Activated B cell treated with CpG ODN at 0.5 μM for 24 hours (primary cell): Measurements from ENCODE around the gene NUDT1. TPM values are rescaled to one million over a fixed set of nuclear protein-coding genes. Genes with fewer than 3 reads are reported as not detected.

ENCODE experiments used
- ATAC-seq: fragments of 200-7000 bp; cut with Tn5 transposase; one replicate; pipeline ENCODE4 v1.10.0; 2021; ENCODE audit warnings: low read depth, mild to moderate bottlenecking, moderate library complexity
- CTCF ChIA-PET: fragments of 350-600 bp; sonication (Branson Sonifier 250); formaldehyde crosslinking; loops from one replicate; lab custom pipeline; 2021; ENCODE audit warnings: antibody characterized with exemption; lab: Charles Lee
- POLR2A ChIA-PET: fragments of 350-600 bp; sonication (Branson Sonifier 250); formaldehyde crosslinking; loops from one replicate; lab custom pipeline; 2021; ENCODE audit warnings: antibody characterized with exemption; lab: Charles Lee
- DNase-seq: peaks from one replicate; pipeline ENCODE4 v3.0.0; 2022
- H3K27ac Mint-ChIP-seq: one replicate; pipeline ENCODE4 v1.8.0; 2020; ENCODE audit warnings: mixed read lengths
- H3K27me3 Mint-ChIP-seq: one replicate; pipeline ENCODE4 v1.8.0; 2021; ENCODE audit warnings: mixed read lengths
- H3K36me3 Mint-ChIP-seq: one replicate; pipeline ENCODE4 v1.8.0; 2021; ENCODE audit warnings: low read depth, mixed read lengths
- H3K4me1 Mint-ChIP-seq: one replicate; pipeline ENCODE4 v1.8.0; 2021; ENCODE audit warnings: mixed read lengths
- H3K4me3 Mint-ChIP-seq: one replicate; pipeline ENCODE4 v1.8.0; 2020; ENCODE audit warnings: mild to moderate bottlenecking, mixed read lengths
- H3K9me3 Mint-ChIP-seq: one replicate; pipeline ENCODE4 v1.8.0; 2020; ENCODE audit warnings: mixed read lengths
- intact Hi-C: fragments of 100-400 bp; cut with micrococcal nuclease; formaldehyde crosslinking; loops from one replicate; pipeline ENCODE4 v1.15.1; 2024
- total RNA-seq: library from RNA; stranded (reverse); gene quantifications from 2 replicates; pipeline ENCODE4 v1.2.3, GENCODE V29; 2022
- TF ChIP-seq, protein P1 (sequence below): fragments of 200-600 bp; IDR thresholded peaks from one replicate; pipeline ENCODE4 v1.8.0; 2022; ENCODE audit warnings: antibody characterized with exemption, mild to moderate bottlenecking

NUDT1 gene
- total RNA-seq, 1 donor from 2014 or later, result 38.0 TPM

DNA sequence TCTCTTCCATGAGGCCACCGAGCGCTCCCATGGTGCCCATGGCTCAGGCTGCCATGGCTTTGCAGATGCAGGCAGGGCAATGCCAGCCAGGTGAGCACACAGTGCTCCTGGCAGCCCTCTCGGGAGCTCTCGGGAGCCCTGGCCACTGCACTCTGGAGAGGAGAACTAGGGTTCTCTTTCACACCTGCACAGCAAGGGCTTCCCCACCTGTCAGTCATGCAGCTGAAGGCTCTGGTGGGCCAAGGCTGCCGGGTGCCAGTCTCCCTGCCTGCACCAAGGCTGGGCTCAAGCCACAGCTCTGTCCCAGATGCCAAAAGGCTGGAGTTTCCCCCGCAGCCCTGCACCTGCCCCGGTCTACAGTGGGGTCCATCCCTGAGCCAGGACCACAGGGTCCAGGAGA is 32.6 kb downstream of the NUDT1 start:
- TF ChIP-seq, protein P1, sequence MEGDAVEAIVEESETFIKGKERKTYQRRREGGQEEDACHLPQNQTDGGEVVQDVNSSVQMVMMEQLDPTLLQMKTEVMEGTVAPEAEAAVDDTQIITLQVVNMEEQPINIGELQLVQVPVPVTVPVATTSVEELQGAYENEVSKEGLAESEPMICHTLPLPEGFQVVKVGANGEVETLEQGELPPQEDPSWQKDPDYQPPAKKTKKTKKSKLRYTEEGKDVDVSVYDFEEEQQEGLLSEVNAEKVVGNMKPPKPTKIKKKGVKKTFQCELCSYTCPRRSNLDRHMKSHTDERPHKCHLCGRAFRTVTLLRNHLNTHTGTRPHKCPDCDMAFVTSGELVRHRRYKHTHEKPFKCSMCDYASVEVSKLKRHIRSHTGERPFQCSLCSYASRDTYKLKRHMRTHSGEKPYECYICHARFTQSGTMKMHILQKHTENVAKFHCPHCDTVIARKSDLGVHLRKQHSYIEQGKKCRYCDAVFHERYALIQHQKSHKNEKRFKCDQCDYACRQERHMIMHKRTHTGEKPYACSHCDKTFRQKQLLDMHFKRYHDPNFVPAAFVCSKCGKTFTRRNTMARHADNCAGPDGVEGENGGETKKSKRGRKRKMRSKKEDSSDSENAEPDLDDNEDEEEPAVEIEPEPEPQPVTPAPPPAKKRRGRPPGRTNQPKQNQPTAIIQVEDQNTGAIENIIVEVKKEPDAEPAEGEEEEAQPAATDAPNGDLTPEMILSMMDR, result no peak
- Mint-ChIP-seq H3K4me3 (no peak overlapping the region), H3K9me3 (no peaks in the 10 kb centered on the region), H3K27me3 (no peaks in the 10 kb centered on the region), H3K27ac (no peak overlapping the region), H3K36me3 (peaks cover 67% of the 10 kb centered on the region), H3K4me1 (peaks cover 4% of the 10 kb centered on the region)
- POLR2A ChIA-PET, result interaction anchor here (0.8 kb wide), 1 partner anchor 39 kb away, joined by 4 read pairs; no protein-coding TSS in a partner anchor
- ATAC-seq (no peak), DNase-seq (no peak)
- intact Hi-C loops, result no loop called here
- CTCF ChIA-PET, result no interaction called here

DNA sequence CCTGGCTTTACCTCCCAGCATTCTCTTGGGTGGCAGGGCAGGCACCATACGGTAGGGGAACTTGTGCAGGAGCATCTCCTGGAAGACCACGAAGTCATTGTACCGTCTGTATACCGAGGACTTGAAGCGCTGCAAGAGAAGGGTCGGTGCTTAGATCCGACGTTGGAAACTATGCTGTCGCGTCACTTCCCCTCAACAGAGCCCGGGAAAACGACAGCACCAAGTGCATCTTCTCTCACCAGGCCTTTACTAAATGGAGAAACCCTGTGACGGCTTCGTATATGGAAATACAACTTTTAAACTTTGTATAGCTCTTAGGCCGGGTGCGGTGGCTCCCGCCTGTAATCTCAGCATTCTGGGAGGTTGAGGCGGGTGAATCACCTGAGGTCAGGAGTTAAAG is 33.1 kb downstream of the NUDT1 start:
- TF ChIP-seq, protein P1, result no peak
- ChIA-PET CTCF (no interaction called here), POLR2A (interaction anchor here (0.6 kb wide), 2 partner anchors 13 to 781 kb away, joined by 3 to 4 read pairs; no protein-coding TSS in a partner anchor)
- Mint-ChIP-seq H3K27ac (no peak overlapping the region), H3K4me3 (no peak overlapping the region), H3K27me3 (no peaks in the 10 kb centered on the region), H3K4me1 (peaks cover 9% of the 10 kb centered on the region), H3K9me3 (no peaks in the 10 kb centered on the region), H3K36me3 (peaks cover 66% of the 10 kb centered on the region)
- ATAC-seq (no peak), DNase-seq (no peak)
- intact Hi-C loops, result no loop called here

DNA sequence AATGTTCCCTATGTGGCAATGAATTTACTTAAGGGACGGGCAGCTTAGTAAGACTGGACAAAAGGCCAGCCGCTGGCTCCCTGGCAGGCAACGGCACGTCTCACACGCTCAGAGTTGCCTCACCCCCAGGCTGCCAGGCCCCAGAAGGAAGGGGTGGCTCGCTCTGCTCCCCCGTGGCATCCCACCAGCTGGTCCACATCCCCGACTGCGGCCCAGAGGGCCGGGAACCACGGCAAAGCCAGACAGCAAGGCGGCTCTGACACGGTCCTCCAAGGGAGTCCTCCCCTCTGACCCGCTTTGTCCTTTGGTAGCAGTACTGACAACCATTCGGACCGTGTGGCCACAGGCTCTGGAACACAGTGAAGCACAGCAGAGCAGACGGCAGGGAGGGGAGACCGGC is 34.1 kb downstream of the NUDT1 start:
- TF ChIP-seq, protein P1, result no peak
- DNase-seq, result no peak
- no peak overlapping the region for H3K27ac Mint-ChIP-seq
- ChIA-PET CTCF (no interaction called here), POLR2A (interaction anchor here (0.6 to 0.7 kb wide), 2 partner anchors 80 to 726 kb away, joined by 3 to 4 read pairs; no protein-coding TSS in a partner anchor)
- H3K9me3 Mint-ChIP-seq, result no peaks in the 10 kb centered on the region
- ATAC-seq, result no peak
- intact Hi-C loops, result no loop called here
- no peaks in the 10 kb centered on the region for H3K27me3 Mint-ChIP-seq
- H3K4me1 Mint-ChIP-seq, result peaks cover 15% of the 10 kb centered on the region
- peaks cover 58% of the 10 kb centered on the region for H3K36me3 Mint-ChIP-seq
- H3K4me3 Mint-ChIP-seq, result no peak overlapping the region

DNA sequence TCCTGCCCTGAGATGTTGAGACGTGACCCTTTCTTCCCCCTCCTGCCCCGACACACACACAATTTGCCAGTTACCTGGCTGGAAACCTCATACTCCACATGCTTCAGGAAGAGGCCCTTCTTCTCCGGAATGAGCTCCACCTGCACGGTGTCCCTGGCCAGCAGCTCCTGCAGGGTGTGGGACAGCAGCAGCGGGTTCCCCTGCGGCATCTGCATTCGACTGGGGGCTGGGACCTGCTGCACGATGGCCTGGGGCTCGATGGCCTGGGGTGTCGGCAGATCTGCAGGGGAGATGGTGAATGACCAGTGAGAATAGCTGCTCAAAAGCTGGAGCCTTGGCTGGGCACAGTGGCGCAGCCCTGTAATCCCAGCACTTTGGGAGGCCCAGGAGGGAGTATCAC is 36.0 kb downstream of the NUDT1 start:
- DNase-seq (no peak), ATAC-seq (no peak)
- Mint-ChIP-seq H3K27ac (peak overlapping the region; percentile 37), H3K4me1 (peaks cover 30% of the 10 kb centered on the region), H3K9me3 (no peaks in the 10 kb centered on the region), H3K27me3 (no peaks in the 10 kb centered on the region), H3K36me3 (peaks cover 47% of the 10 kb centered on the region), H3K4me3 (no peak overlapping the region)
- intact Hi-C loops, result no loop called here
- ChIA-PET CTCF (interaction anchor here (1.4 kb wide), 1 partner anchor 70 kb away, joined by 4 read pairs; no protein-coding TSS in a partner anchor), POLR2A (no interaction called here)
- TF ChIP-seq, protein P1, result no peak

DNA sequence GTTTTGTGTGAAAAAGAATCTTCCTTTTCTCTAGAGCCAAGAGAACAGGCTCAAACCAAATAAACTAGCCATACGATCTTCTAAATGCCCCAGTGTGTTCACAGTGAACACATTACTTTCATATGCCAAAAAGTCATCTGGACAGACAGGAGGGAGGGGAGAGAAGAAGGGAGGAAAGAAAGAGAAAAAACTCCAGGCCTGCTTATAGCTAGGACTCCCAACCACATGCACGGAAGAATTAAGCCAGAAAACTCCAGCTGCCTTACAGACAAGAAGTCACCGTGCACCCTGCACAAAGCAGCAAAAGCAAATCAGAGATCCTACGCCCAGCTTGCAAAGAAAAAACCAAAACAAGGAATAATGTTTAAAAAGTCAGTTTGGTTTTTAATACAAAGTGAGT is 37.9 kb downstream of the NUDT1 start:
- no peak overlapping the region for H3K27ac Mint-ChIP-seq
- peaks cover 39% of the 10 kb centered on the region for H3K36me3 Mint-ChIP-seq
- DNase-seq (no peak), ATAC-seq (no peak)
- intact Hi-C loops, result no loop called here
- peaks cover 35% of the 10 kb centered on the region for H3K4me1 Mint-ChIP-seq
- H3K4me3 Mint-ChIP-seq, result no peak overlapping the region
- TF ChIP-seq, protein P1, result no peak
- no peaks in the 10 kb centered on the region for H3K27me3 Mint-ChIP-seq
- no peaks in the 10 kb centered on the region for H3K9me3 Mint-ChIP-seq
- ChIA-PET POLR2A (interaction anchor here (0.6 to 0.8 kb wide), 5 partner anchors 9 to 34 kb away, joined by 3 to 9 read pairs (median 3); no protein-coding TSS in a partner anchor), CTCF (interaction anchor here (0.6 kb wide), 1 partner anchor 16 kb away, joined by 5 read pairs; no protein-coding TSS in a partner anchor)
